BJ (cell line): ENCODE data around the gene ALG2. TPM values are rescaled to one million over a fixed set of nuclear protein-coding genes. Genes with fewer than 3 reads are reported as not detected.
"Not testable (repeated sequence)": the region's sequence is repeated elsewhere in the genome, so short reads cannot be mapped to it uniquely, and the experiment has no call there.

Experiments used
- CTCF ChIA-PET: fragments of 350-600 bp; formaldehyde crosslinking; extraction: SDS; loops from one replicate; lab custom pipeline; 2021; ENCODE audit warnings: antibody characterized with exemption, inconsistent platforms; lab: Yijun Ruan, JAX
- POLR2A ChIA-PET: fragments of 300-600 bp; sonication (Branson Sonifier 250); formaldehyde crosslinking; extraction: SDS; loops from one replicate; lab custom pipeline; 2021; ENCODE audit warnings: antibody characterized with exemption; lab: Charles Lee
- DNase-seq: peaks from one replicate; pipeline ENCODE4 v3.0.0-alpha.2; 2011; ENCODE audit warnings: low read depth
- H3K27me3 ChIP-seq: 2 replicates; pipeline ENCODE4 v1.6.0; 2011; ENCODE audit warnings: low read length; ENCODE audit not compliant: control insufficient read depth, insufficient read depth
- H3K36me3 ChIP-seq: 2 replicates; pipeline ENCODE4 v1.5.1; 2011; ENCODE audit warnings: low read length; ENCODE audit not compliant: control insufficient read depth, insufficient read depth
- H3K4me3 ChIP-seq: 2 replicates; pipeline ENCODE4 v1.5.1; 2011; ENCODE audit warnings: low read depth, mild to moderate bottlenecking, control low read depth, low read length
- CTCF ChIP-seq: IDR thresholded peaks from 2 replicates; pipeline ENCODE4 v1.5.1; 2011; ENCODE audit warnings: low read depth, mild to moderate bottlenecking, control low read depth, inconsistent platforms, low read length, moderate library complexity; ENCODE audit not compliant: insufficient read depth
- polyA plus RNA-seq: library from polyadenylated mRNA; depleted of rRNA; stranded (reverse); fragments of >200 nt; gene quantifications from 2 replicates; pipeline ENCODE4 v1.2.3, GENCODE V29; 2011

Gene ALG2
- polyA plus RNA-seq, 1 experiment = 47.6 TPM

- POLR2A ChIA-PET = no interaction called here
- H3K27me3 ChIP-seq = no peaks in the 10 kb centered on the region
- CTCF ChIA-PET = interaction anchor here (0.6 kb wide), 1 partner anchor 9 kb away, joined by 4 read pairs; no protein-coding TSS in a partner anchor
- no peak for DNase-seq
- H3K36me3 ChIP-seq = no peaks in the 10 kb centered on the region
- H3K4me3 ChIP-seq = no peak overlapping the region
- TF ChIP-seq CTCF = no peak
Measured at GRCh38 chr9:99249619-99250018, 27.9 kb upstream of the ALG2 start.

GRCh38 chr9:99244344-99245260 is 22.9 kb upstream of the ALG2 start:
- DNase-seq = no peak
- no peak for TF ChIP-seq CTCF
- H3K4me3 ChIP-seq = no peak overlapping the region
- no peaks in the 10 kb centered on the region for H3K36me3 ChIP-seq
- POLR2A ChIA-PET = no interaction called here
- H3K27me3 ChIP-seq = no peaks in the 10 kb centered on the region
- CTCF ChIA-PET = interaction anchor here (0.6 kb wide), 1 partner anchor 577 kb away, joined by 7 read pairs; the partner anchor contains the start of gene NR4A3

GRCh38 chr9:99241106-99241505 is 19.4 kb upstream of the ALG2 start:
- Histone ChIP-seq H3K4me3 (no peak overlapping the region), H3K36me3 (peaks cover 1% of the 10 kb centered on the region; the same call in 1 of the 2 replicates), H3K27me3 (no peaks in the 10 kb centered on the region)
- no peak for TF ChIP-seq CTCF
- no peak for DNase-seq
- ChIA-PET CTCF (interaction anchor here (0.6 to 2.2 kb wide), 3 partner anchors 10 to 401 kb away, joined by 3 to 5 read pairs (median 4); no protein-coding TSS in a partner anchor), POLR2A (no interaction called here)

GRCh38 chr9:99239341-99240060 is 17.8 kb upstream of the ALG2 start:
- H3K27me3 ChIP-seq = no peaks in the 10 kb centered on the region
- no peak for DNase-seq
- H3K36me3 ChIP-seq = peaks cover 3% of the 10 kb centered on the region; the same call in 1 of the 2 replicates
- no peak for TF ChIP-seq CTCF
- ChIA-PET POLR2A (no interaction called here), CTCF (interaction anchor here (1.1 to 2.2 kb wide), 3 partner anchors 15 to 76 kb away, joined by 3 to 5 read pairs (median 4); no protein-coding TSS in a partner anchor)
- H3K4me3 ChIP-seq = no peak overlapping the region

GRCh38 chr9:99238331-99238730 is 16.6 kb upstream of the ALG2 start:
- ChIA-PET CTCF (interaction anchor here (1.7 kb wide), 1 partner anchor 75 kb away, joined by 3 read pairs; no protein-coding TSS in a partner anchor), POLR2A (no interaction called here)
- TF ChIP-seq CTCF = no peak
- no peak for DNase-seq
- no peak overlapping the region for H3K4me3 ChIP-seq
- H3K27me3 ChIP-seq = no peaks in the 10 kb centered on the region
- peaks cover 3% of the 10 kb centered on the region; the same call in 1 of the 2 replicates for H3K36me3 ChIP-seq

GRCh38 chr9:99237849-99238248 is 16.1 kb upstream of the ALG2 start:
- CTCF ChIA-PET = interaction anchor here (1.7 kb wide), 1 partner anchor 75 kb away, joined by 3 read pairs; no protein-coding TSS in a partner anchor
- POLR2A ChIA-PET, H3K27me3 ChIP-seq, DNase-seq, H3K36me3 ChIP-seq, H3K4me3 ChIP-seq: not testable (repeated sequence)
